ENCODE results near the gene OTUD7B.
"Not testable (repeated sequence)": the region's sequence is repeated elsewhere in the genome, so short reads cannot be mapped to it uniquely, and the experiment has no call there.

OTUD7B gene

GRCh38 chr1:150010393-150011115 lies at the start of gene OTUD7B:
Gene OTUD7B (minus strand): TSS chr1:150010726. CDS start chr1:149977510, 33,216 bp downstream.
- DNase-seq, result peak; percentile 75 to 85

GRCh38 chr1:150060260-150060659 lies 49.7 kb upstream of the OTUD7B start:
- DNase-seq, result no peak

- DNase-seq, result no peak
These were observed 45.9 kb upstream of the OTUD7B start for GRCh38 chr1:150056407-150056806.

- DNase-seq, result not testable (repeated sequence)
These were observed 45.0 kb upstream of the OTUD7B start for GRCh38 chr1:150055507-150055906.

GRCh38 chr1:150053926-150054325 lies 43.4 kb upstream of the OTUD7B start:
- DNase-seq, result no peak

GRCh38 chr1:150051905-150052412 lies 41.4 kb upstream of the OTUD7B start:
- DNase-seq, result not testable (repeated sequence)

- no peak for DNase-seq
These were observed 40.5 kb upstream of the OTUD7B start for GRCh38 chr1:150051089-150051373.

GRCh38 chr1:150049926-150050325 lies 39.4 kb upstream of the OTUD7B start:
- DNase-seq, result no peak

- DNase-seq, result no peak
These were observed 23.8 kb upstream of the OTUD7B start for GRCh38 chr1:150034336-150034735.

- DNase-seq, result no peak
These were observed 17.8 kb upstream of the OTUD7B start for GRCh38 chr1:150028322-150028721.

- no peak for DNase-seq
These were observed 13.6 kb upstream of the OTUD7B start for GRCh38 chr1:150024156-150024555.

GRCh38 chr1:150022357-150022756 lies 11.8 kb upstream of the OTUD7B start:
- no peak for DNase-seq

- DNase-seq, result no peak
These were observed 10.7 kb upstream of the OTUD7B start for GRCh38 chr1:150021191-150021694.

- DNase-seq, result no peak
These were observed 10.2 kb upstream of the OTUD7B start for GRCh38 chr1:150020711-150021110.

- no peak for DNase-seq
These were observed 7.6 kb upstream of the OTUD7B start for GRCh38 chr1:150018165-150018564.

- no peak for DNase-seq
These were observed 6.8 kb upstream of the OTUD7B start for GRCh38 chr1:150017206-150017750.

GRCh38 chr1:150015651-150016131 lies 5.2 kb upstream of the OTUD7B start:
- DNase-seq, result no peak

- no peak for DNase-seq
These were observed 2.1 kb upstream of the OTUD7B start for GRCh38 chr1:150012611-150013010.

GRCh38 chr1:150009604-150010392 lies 728 bp downstream of the OTUD7B start:
- no peak for DNase-seq

- DNase-seq, result peak; percentile 80 to 83
These were observed 1.8 kb downstream of the OTUD7B start for GRCh38 chr1:150008699-150009098.

GRCh38 chr1:150006881-150007421 lies 3.6 kb downstream of the OTUD7B start:
- no peak for DNase-seq

GRCh38 chr1:150005606-150006005 lies 4.9 kb downstream of the OTUD7B start:
- no peak for DNase-seq

GRCh38 chr1:150003801-150004200 lies 6.7 kb downstream of the OTUD7B start:
- DNase-seq, result no peak

Measured in NCI-H1930 (cell line).